GM12801 (cell line): ENCODE results near the gene RNF151.

Source experiments
- TF ChIP-seq, protein P1 (sequence below): IDR thresholded peaks from one replicate; pipeline ENCODE4 v1.5.1; 2011; ENCODE audit warnings: control low read depth; ENCODE audit not compliant: insufficient read length; ENCODE audit errors: extremely low read depth

The RNF151 gene

GRCh38 chr16:1947369-1947670 lies 19.3 kb upstream of the RNF151 start:
- TF ChIP-seq, protein P1, sequence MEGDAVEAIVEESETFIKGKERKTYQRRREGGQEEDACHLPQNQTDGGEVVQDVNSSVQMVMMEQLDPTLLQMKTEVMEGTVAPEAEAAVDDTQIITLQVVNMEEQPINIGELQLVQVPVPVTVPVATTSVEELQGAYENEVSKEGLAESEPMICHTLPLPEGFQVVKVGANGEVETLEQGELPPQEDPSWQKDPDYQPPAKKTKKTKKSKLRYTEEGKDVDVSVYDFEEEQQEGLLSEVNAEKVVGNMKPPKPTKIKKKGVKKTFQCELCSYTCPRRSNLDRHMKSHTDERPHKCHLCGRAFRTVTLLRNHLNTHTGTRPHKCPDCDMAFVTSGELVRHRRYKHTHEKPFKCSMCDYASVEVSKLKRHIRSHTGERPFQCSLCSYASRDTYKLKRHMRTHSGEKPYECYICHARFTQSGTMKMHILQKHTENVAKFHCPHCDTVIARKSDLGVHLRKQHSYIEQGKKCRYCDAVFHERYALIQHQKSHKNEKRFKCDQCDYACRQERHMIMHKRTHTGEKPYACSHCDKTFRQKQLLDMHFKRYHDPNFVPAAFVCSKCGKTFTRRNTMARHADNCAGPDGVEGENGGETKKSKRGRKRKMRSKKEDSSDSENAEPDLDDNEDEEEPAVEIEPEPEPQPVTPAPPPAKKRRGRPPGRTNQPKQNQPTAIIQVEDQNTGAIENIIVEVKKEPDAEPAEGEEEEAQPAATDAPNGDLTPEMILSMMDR, result no peak

DNA sequence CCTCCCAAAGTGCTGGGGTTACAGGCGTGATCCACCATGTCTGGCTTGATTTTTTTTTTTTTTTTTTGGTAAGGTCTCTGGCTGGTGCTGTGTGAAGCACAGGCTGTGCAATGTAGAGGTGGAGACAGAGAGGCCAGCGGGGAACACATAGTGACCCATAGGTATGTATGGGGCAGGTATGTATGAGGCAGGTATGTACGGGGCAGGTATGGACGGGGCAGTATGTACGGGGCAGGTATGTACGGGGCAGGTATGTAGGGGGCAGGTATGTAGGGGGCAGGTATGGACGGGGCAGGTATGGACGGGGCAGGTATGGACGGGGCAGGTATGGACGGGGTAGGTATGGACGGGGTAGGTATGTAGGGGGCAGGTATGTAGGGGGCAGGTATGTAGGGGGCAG lies 17.1 kb upstream of the RNF151 start:
- TF ChIP-seq, protein P1, result no peak

DNA sequence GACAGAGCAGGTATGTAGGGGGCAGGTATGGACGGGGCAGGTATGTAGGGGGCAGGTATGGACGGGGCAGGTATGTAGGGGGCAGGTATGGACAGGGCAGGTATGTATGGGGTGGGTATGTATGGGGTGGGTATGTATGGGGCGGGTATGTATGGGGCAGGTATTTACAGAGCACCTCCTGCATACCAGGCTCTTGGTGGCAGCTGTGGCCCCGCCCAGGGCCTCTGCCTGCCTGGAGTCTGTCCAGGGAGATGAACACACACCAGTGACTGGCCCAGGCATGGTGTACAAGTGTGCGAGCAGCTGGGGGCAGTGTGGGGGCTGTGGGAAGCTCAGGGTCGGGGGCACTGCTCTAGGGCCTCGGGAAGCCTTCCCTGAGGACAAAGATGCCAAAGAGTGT lies 16.6 kb upstream of the RNF151 start:
- TF ChIP-seq, protein P1, result no peak

GRCh38 chr16:1950559-1950958 lies 16.1 kb upstream of the RNF151 start:
- TF ChIP-seq, protein P1, result no peak

DNA sequence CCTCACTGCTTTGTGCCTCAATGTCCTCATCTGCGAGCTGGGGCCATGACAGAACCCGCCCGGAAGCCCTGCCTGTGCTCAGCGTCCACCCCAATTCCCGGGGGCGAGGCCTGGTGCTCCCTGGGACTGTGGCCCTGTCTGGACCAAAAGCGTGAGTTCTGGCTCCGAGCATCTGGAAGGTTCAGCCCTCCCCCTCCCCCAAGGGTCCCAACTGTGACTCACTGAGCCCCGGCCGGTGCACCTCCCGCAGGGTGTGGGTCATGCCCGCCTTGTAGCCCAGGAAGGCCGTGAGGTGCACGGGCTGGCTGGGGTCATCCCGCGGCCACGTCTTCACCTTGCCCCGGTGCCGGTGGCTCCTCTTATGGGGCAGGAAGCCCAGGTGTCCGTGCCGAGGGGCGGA lies 12.9 kb upstream of the RNF151 start:
- TF ChIP-seq, protein P1, result no peak

DNA sequence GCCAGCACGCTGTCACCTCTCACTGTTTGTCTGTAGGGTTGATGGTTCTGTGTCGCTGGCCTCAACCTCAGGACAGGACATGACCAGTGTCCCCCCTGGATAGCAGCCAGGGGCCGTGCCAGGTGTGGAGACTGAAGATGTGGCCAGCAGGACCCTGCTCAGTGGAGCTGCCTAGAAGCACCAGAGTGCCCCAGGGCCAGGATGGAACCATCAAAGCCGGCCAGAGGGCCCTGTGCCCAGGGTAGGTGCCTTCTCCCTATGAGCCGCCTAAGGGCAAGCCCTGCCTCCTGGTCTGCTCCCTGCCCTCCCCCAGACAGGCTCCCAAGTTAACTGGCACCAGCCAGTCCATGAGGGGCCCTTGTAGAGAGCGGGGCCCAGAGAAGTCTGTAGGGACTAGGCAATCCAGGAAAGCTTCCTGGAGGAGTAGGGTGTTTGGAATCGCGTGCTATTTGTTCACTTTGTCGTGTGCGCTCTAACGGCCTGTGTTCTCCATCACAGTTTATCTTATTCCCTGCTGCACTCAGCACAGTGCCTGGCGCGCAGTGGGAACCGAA lies 7.9 kb upstream of the RNF151 start:
- TF ChIP-seq, protein P1, result no peak

- TF ChIP-seq, protein P1, result no peak
Observed at GRCh38 chr16:1959269-1960039, 7.2 kb upstream of the RNF151 start, which contains the start of gene NDUFB10. NDUFB10 (plus strand) TSS chr16:1959538; CDS start chr16:1959625, 87 bp downstream.
